MV-4-11 (cell line): Measurements from ENCODE around the gene KDM1A.

ENCODE experiments used
- DNase-seq: peaks from one replicate; lab custom pipeline; 2025; lab: John Stamatoyannopoulos, UW

KDM1A gene

GRCh38 chr1:23013657-23014056 lies 5.6 kb upstream of the KDM1A start:
- DNase-seq = peak; percentile 33

- peak; percentile 54 for DNase-seq
Observed at GRCh38 chr1:23018661-23019093, 591 bp upstream of the KDM1A start.

- no peak for DNase-seq
Observed at GRCh38 chr1:23019863-23020625, 776 bp downstream of the KDM1A start.

GRCh38 chr1:23020706-23021405 lies 1.6 kb downstream of the KDM1A start:
- DNase-seq = no peak

- DNase-seq = no peak
Observed at GRCh38 chr1:23021834-23022233, 2.6 kb downstream of the KDM1A start.

- no peak for DNase-seq
Observed at GRCh38 chr1:23023174-23023845, 4.0 kb downstream of the KDM1A start.

- no peak for DNase-seq
Observed at GRCh38 chr1:23026568-23026967, 7.3 kb downstream of the KDM1A start.

GRCh38 chr1:23027352-23027907 lies 8.2 kb downstream of the KDM1A start:
- DNase-seq = no peak

- peak; percentile 37 for DNase-seq
Observed at GRCh38 chr1:23029337-23029736, 10.1 kb downstream of the KDM1A start.

- DNase-seq = no peak
Observed at GRCh38 chr1:23035823-23036452, 16.7 kb downstream of the KDM1A start.

GRCh38 chr1:23037081-23037740 lies 17.9 kb downstream of the KDM1A start:
- no peak for DNase-seq

GRCh38 chr1:23039308-23039826 lies 20.1 kb downstream of the KDM1A start:
- DNase-seq = no peak

GRCh38 chr1:23040509-23040908 lies 21.2 kb downstream of the KDM1A start:
- DNase-seq = no peak

- no peak for DNase-seq
Observed at GRCh38 chr1:23044035-23044434, 24.8 kb downstream of the KDM1A start.

GRCh38 chr1:23050201-23050600 lies 30.9 kb downstream of the KDM1A start:
- DNase-seq = no peak

GRCh38 chr1:23051290-23051909 lies 32.1 kb downstream of the KDM1A start:
- DNase-seq = no peak

- no peak for DNase-seq
Observed at GRCh38 chr1:23057301-23057700, 38.0 kb downstream of the KDM1A start.

GRCh38 chr1:23062271-23062670 lies 43.0 kb downstream of the KDM1A start:
- no peak for DNase-seq

GRCh38 chr1:23065385-23065784 lies 46.1 kb downstream of the KDM1A start:
- DNase-seq = no peak

- DNase-seq = no peak
Observed at GRCh38 chr1:23066075-23066474, 46.8 kb downstream of the KDM1A start.

GRCh38 chr1:23069149-23069548 lies 49.9 kb downstream of the KDM1A start:
- no peak for DNase-seq
